ENCODE results near the gene DNM1. TPM values are rescaled to one million over a fixed set of nuclear protein-coding genes. Genes with fewer than 3 reads are reported as not detected.

The DNM1 gene
- total and polyA plus RNA-seq, 2 donors (not counting 3 experiments of a cell fraction or from before 2014, with no cell fraction given), result 0.59 to 2.9 TPM

- Histone ChIP-seq H3K36me3 (ENCODE audit: control insufficient read depth in 2 of 2, extremely low read depth in 1 of 2, insufficient read depth in 2 of 2, low read length in 2 of 2) (no peaks in the 10 kb centered on the region), H3K27ac (ENCODE audit: insufficient read depth, low read depth, low read length) (no peak overlapping the region), H3K9me3 (replicated peaks; ENCODE audit: control insufficient read depth, insufficient read depth, low read length) (no peaks in the 10 kb centered on the region), H3K9ac (replicated peaks; ENCODE audit: extremely low read depth, insufficient read depth, low read length) (no peak overlapping the region), H3K4me3 (replicated peaks in 1 of 3; ENCODE audit: insufficient read depth in 1 of 3, low read depth in 1 of 3, low read length in 3 of 3) (no peak overlapping the region), H3K27me3 (ENCODE audit: control insufficient read depth in 2 of 2, insufficient read depth in 2 of 2, low read length in 2 of 2) (peaks cover 11% of the 10 kb centered on the region in 2 experiments), H3K4me1 (ENCODE audit: control insufficient read depth, extremely low read depth, insufficient read depth, low read length) (peaks cover 3% of the 10 kb centered on the region), H2AFZ (ENCODE audit: low read depth, low read length) (no peak overlapping the region), H4K20me1 (replicated peaks; ENCODE audit: control insufficient read depth, extremely low read depth, insufficient read depth, low read length) (no peaks in the 10 kb centered on the region), H3K9me1 (replicated peaks; ENCODE audit: control insufficient read depth, extremely low read depth, insufficient read depth, low read length) (no peaks in the 10 kb centered on the region), H3K4me2 (ENCODE audit: insufficient read depth, low read length) (no peak overlapping the region), H3K79me2 (ENCODE audit: control insufficient read depth, insufficient read depth, low read length) (no peaks in the 10 kb centered on the region)
- CTCF ChIA-PET, result interaction anchor here (1.2 to 1.9 kb wide), 3 partner anchors 8 to 28 kb away, joined by 3 to 10 read pairs (median 5); partner anchors contain the start of gene DNM1
- intact Hi-C loops (cut with micrococcal nuclease), result no loop called here
- POLR2A ChIA-PET, result no interaction called here
- no peak for DNase-seq (ENCODE audit: low read depth, low spot score)
- BruUV-seq (replicated peaks), result no TSS peak
- FAIRE-seq, result no peak
- dilution Hi-C loops (cut with MboI; ENCODE audit: extremely low pct_ligation_motif_present, low sequenced_read_pairs), result no loop called here
- no peak for TF ChIP-seq MAX (IDR thresholded peaks at IDR 0.05; ENCODE audit: insufficient read depth, insufficient read length)
- no peak for TF ChIP-seq FOS (IDR thresholded peaks at IDR 0.05; ENCODE audit: borderline replicate concordance, insufficient read depth, low read length)
- no peak for TF ChIP-seq POLR2A (IDR thresholded peaks at IDR 0.05; ENCODE audit: low read depth, low read length)
- no peak for TF ChIP-seq CTCF (IDR thresholded peaks at IDR 0.05; ENCODE audit: extremely low read depth in 1 of 2, insufficient read depth in 1 of 2, low read depth in 1 of 2, low read length in 2 of 2)
- no peak for TF ChIP-seq EZH2 (IDR thresholded peaks at IDR 0.05; ENCODE audit: borderline replicate concordance, low read depth, low read length, severe bottlenecking)
- TF ChIP-seq POLR2AphosphoS5 (IDR thresholded peaks at IDR 0.05; ENCODE audit: insufficient read depth, low read depth, low read length), result no peak
- TF ChIP-seq MYC (IDR thresholded peaks at IDR 0.05; ENCODE audit: low read depth, low read length), result no peak
- TF ChIP-seq GATA2 (IDR thresholded peaks at IDR 0.05; ENCODE audit: insufficient read depth, insufficient read length, low read depth, low read length), result no peak
- TF ChIP-seq JUN (IDR thresholded peaks at IDR 0.05; ENCODE audit: borderline replicate concordance, insufficient read depth, insufficient read length, low read depth), result no peak
Measured at GRCh38 chr9:128211186-128211980, 8.2 kb downstream of the DNM1 start.
